Measurements from ENCODE around the gene BGN.

Gene BGN

DNA sequence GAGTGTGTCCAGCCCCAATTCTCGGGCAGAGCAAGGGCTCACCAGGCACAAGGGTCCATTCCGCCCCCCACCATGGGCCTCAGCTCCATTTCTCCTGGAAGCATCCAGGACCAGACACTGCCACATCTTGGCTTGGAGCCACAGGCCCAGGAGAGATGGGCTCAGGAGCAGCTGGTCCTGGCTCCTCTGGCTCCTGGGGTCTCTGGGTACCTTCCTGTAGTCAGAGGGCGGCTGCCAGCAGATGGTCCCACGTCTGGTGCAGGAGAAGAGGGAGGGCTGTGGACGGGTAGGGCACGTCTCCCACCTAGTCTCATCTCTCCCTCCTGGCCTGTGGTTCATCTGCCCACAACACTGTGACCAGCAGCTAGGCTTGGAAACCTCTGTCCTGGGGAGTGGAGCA is 30.7 kb downstream of the BGN start:
- no peak overlapping the region for H3K4me3 ChIP-seq (ENCODE audit: low read depth, low read length)
- TF ChIP-seq, protein P1, sequence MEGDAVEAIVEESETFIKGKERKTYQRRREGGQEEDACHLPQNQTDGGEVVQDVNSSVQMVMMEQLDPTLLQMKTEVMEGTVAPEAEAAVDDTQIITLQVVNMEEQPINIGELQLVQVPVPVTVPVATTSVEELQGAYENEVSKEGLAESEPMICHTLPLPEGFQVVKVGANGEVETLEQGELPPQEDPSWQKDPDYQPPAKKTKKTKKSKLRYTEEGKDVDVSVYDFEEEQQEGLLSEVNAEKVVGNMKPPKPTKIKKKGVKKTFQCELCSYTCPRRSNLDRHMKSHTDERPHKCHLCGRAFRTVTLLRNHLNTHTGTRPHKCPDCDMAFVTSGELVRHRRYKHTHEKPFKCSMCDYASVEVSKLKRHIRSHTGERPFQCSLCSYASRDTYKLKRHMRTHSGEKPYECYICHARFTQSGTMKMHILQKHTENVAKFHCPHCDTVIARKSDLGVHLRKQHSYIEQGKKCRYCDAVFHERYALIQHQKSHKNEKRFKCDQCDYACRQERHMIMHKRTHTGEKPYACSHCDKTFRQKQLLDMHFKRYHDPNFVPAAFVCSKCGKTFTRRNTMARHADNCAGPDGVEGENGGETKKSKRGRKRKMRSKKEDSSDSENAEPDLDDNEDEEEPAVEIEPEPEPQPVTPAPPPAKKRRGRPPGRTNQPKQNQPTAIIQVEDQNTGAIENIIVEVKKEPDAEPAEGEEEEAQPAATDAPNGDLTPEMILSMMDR (IDR thresholded peaks at IDR 0.05; ENCODE audit: low read depth, low read length, missing control alignments), result no peak
- no peak for DNase-seq (ENCODE audit: low read depth)
- in situ Hi-C loops (cut with HindIII; ENCODE audit: low sequenced_read_pairs), result no loop called here

DNA sequence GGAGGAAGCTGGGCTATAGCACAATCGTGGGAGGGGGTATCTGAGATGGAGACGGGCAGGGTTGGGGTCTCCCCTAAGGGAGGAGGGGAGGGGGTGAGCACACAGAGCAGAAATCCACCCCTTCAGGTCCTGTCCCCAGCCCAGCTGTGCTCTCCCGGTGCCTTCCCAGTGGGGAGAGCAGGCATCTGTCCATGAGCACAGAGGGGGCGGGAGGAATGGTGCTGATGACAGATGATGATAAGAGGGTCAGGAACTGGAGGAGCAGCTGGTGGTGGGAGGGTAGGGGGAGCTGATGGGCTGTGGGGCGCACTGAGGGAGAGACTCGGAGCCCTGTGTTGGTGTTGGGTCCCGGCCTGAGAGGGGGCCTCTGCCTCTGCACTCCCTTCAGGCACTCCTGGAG is 31.3 kb downstream of the BGN start:
- in situ Hi-C loops (cut with HindIII; ENCODE audit: low sequenced_read_pairs), result no loop called here
- no peak overlapping the region for H3K4me3 ChIP-seq (ENCODE audit: low read depth, low read length)
- no peak for DNase-seq (ENCODE audit: low read depth)
- TF ChIP-seq, protein P1 (IDR thresholded peaks at IDR 0.05; ENCODE audit: low read depth, low read length, missing control alignments), result no peak

DNA sequence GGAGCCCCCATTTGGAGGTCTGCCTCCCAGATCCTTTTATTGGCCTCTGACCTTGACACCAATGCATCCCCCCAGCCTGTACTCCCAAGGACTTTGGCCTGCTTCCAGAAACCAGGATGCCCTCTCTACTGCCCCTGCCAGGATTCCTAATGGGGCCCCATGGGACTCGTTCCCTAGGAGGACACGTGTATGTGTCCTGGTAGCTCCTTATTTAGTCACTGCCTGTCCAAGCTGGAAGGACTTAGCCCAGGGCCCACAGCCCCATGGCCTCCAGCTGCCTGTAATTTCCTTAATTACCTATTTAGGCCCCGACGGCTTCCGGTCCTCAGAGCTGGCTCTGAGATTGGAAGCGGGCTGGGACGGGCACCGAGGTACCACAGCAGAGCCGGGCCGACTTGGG is 32.0 kb downstream of the BGN start:
- no peak for DNase-seq (ENCODE audit: low read depth)
- no peak overlapping the region for H3K4me3 ChIP-seq (ENCODE audit: low read depth, low read length)
- TF ChIP-seq, protein P1 (IDR thresholded peaks at IDR 0.05; ENCODE audit: low read depth, low read length, missing control alignments), result no peak
- in situ Hi-C loops (cut with HindIII; ENCODE audit: low sequenced_read_pairs), result no loop called here

DNA sequence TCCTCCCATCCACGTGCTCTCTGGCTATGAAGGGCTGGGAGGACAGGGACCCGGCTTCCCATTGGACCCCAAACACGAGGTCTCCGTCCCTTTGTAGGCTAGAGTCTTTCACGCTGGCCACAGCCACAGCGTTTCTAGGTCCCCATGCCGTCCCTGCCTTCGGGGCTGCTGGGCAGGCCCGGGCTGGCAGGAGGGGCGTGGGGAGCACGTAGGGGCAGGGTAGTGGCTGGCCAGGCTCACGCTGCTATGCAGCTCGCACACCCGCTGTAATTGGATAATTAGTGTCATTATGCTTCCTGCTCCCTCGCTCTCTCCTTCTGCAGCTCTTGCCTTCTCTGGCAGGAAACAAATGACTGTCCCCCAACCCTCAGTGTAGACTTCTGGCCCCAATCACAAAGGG is 32.4 kb downstream of the BGN start:
- no peak for DNase-seq (ENCODE audit: low read depth)
- in situ Hi-C loops (cut with HindIII; ENCODE audit: low sequenced_read_pairs), result no loop called here
- TF ChIP-seq, protein P1 (IDR thresholded peaks at IDR 0.05; ENCODE audit: low read depth, low read length, missing control alignments), result no peak
- no peak overlapping the region for H3K4me3 ChIP-seq (ENCODE audit: low read depth, low read length)

DNA sequence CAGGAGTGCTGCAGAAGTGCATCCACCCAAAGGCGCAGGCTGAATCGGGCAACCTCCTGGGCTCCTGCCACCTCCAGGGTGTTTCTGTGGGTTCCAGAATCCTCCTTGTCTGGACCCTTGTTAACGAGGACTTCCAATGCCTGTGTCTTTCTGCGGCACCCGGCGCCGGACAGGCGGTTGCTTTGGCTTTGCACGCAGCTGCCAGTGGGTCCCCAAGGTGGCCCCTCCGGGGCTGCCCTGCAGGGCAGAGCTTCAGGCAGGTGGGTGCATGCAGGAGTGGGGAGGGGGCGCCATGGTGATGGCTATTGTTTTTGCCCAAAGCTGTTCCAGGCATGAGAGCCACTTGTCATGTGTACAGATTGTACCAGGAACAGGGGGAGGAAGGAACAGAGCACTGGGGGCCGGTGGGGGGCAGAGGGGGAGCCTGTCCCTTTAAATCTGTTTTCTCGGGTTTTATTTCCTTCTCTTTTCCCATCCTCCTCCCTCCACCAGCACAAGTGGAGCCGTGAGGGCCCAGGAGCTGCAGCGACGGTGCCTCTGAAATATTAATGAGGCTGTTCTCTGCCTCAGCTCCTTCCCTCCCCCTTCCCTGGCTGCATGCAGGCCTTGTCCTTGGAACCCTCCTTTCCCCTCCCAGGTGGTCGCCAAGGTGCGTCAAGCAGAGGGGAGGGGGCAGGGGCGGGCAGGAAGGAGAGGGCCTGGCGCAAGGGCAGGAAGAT is 35.8 kb downstream of the BGN start:
- in situ Hi-C loops (cut with HindIII; ENCODE audit: low sequenced_read_pairs), result no loop called here
- TF ChIP-seq, protein P1 (IDR thresholded peaks at IDR 0.05; ENCODE audit: low read depth, low read length, missing control alignments), result no peak
- DNase-seq (ENCODE audit: low read depth), result no peak
- H3K4me3 ChIP-seq (ENCODE audit: low read depth, low read length), result no peak overlapping the region

DNA sequence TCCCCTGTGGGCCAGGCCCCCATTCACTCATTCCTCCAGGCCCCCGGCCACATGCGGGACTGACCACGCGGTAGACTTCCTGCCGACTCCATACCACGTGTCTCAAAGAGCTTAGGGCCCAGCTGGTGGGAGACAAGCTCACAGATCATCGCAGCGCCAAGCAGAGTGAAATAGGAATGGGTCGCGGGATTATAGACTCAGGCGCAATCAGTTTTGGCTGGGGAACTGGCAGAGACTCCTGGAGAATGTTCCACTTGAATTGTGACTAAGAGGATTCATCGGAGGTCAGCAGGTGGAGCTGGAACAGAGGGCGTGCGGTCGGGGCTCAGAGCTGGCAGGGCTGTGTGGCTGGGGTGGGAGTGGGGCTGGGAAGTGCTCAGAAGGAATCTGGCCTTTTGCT is 38.3 kb downstream of the BGN start:
- TF ChIP-seq, protein P1 (IDR thresholded peaks at IDR 0.05; ENCODE audit: low read depth, low read length, missing control alignments), result no peak
- H3K4me3 ChIP-seq (ENCODE audit: low read depth, low read length), result no peak overlapping the region
- in situ Hi-C loops (cut with HindIII; ENCODE audit: low sequenced_read_pairs), result no loop called here
- DNase-seq (ENCODE audit: low read depth), result no peak

Measured in astrocyte of the cerebellum (primary cell).